Measurements from ENCODE around the gene NXNL1.

The NXNL1 gene

GRCh38 chr19:17419154-17419620 lies 41.5 kb downstream of the NXNL1 start:
- no peak for DNase-seq

- no peak for DNase-seq
Measured at GRCh38 chr19:17418710-17419109, 42.0 kb downstream of the NXNL1 start.

- DNase-seq = no peak
Measured at GRCh38 chr19:17415121-17415520, 45.6 kb downstream of the NXNL1 start.

GRCh38 chr19:17414097-17414496 lies 46.6 kb downstream of the NXNL1 start:
- DNase-seq = no peak

GRCh38 chr19:17411801-17412200 lies 48.9 kb downstream of the NXNL1 start:
- no peak for DNase-seq

- DNase-seq = no peak
Measured at GRCh38 chr19:17409990-17410389, 50.7 kb downstream of the NXNL1 start.

- no peak for DNase-seq
Measured at GRCh38 chr19:17406887-17407196, 53.9 kb downstream of the NXNL1 start.

- DNase-seq = peak; percentile 70
Measured at GRCh38 chr19:17406046-17406886, 54.5 kb downstream of the NXNL1 start.

Data from fibroblast of skin of back (primary cell).